ENCODE data around the gene MYO3B.
"Not testable (repeated sequence)": the region's sequence is repeated elsewhere in the genome, so short reads cannot be mapped to it uniquely, and the experiment has no call there.

Gene MYO3B

DNA sequence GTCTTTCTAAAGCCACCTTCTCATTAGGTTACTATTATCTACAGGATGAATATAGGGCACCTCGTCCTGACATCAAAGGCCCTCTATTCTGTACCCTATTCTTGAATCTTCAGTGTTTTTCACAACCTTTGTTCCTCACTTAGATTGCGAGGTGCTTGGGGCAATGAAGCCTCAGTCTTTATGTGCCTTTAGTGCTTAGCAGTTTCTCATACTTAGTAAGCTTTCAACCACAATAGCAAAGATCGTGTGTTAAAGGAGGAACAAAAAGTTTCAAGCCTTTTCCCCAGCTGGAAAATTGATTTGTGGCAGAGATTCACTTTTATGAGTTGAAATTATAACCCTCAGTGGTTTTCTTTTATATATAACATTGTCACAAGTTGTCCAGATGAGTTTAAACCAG lies 226.9 kb downstream of the MYO3B start:
- Mint-ChIP-seq H3K4me1 (ENCODE audit: low read depth) (peaks cover 6% of the 10 kb centered on the region), H3K36me3 (no peaks in the 10 kb centered on the region), H3K9me3 (ENCODE audit: low read depth) (no peaks in the 10 kb centered on the region), H3K27me3 (peaks cover 24% of the 10 kb centered on the region), H3K27ac (no peak overlapping the region), H3K4me3 (no peak overlapping the region)

DNA sequence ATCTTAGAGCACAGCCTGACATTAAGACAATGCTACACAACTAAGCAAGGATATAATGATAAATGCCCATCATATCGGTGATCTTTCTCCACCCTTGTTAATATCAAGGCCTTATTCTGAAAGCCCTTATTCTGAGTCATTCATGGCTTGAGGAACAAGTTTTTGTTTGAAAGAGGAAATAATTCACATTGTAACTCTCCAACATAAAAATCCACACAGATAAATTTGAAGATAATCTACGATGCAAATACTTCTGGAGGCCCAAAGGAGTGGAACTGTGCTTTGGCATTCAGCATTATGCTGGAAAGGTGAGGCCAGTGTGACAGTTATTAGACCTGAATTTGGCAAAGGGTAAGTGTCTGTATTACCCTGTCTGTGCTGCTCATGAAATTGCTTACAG lies 227.4 kb downstream of the MYO3B start:
- Mint-ChIP-seq H3K4me1 (ENCODE audit: low read depth) (peaks cover 6% of the 10 kb centered on the region), H3K27ac (no peak overlapping the region), H3K9me3 (ENCODE audit: low read depth) (no peaks in the 10 kb centered on the region), H3K4me3 (no peak overlapping the region), H3K36me3 (no peaks in the 10 kb centered on the region), H3K27me3 (peaks cover 24% of the 10 kb centered on the region)

DNA sequence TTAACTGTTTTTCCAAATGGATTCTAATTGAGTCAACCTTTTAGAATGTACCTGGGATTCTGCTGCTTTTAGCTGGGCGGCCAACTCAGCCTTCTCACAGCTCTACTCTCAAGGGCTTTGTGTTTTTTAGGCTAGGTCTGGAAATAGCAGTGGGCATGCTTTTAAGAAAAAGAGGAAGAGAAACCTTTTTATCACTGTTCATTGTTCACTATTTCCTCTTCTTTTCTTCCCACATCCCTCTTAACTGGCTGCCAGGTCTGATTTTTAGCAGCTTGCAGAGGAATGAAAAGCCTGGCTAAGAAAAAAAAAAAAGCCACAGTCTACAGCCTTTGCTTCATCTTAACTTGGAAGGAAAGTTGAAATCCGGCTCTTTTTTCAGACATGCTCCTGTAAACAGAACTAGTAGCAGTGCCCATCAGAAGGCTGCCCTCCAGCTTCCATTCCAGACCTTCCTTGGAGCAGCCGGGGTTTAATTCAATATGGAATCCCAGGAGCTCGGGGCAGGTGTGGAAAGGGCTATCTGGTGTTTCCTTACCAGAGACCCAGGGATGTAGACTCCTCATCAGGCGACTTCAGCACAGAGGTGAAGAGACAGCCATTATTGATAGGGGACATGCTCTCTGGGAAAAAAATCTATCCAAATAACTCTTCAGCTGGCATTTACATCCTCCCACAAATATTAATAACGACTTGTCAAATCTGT lies 230.7 kb downstream of the MYO3B start:
- Mint-ChIP-seq H3K27ac (no peak overlapping the region), H3K9me3 (ENCODE audit: low read depth) (no peaks in the 10 kb centered on the region), H3K36me3 (no peaks in the 10 kb centered on the region), H3K27me3 (peaks cover 22% of the 10 kb centered on the region), H3K4me1 (ENCODE audit: low read depth) (peaks cover 11% of the 10 kb centered on the region), H3K4me3 (no peak overlapping the region)

DNA sequence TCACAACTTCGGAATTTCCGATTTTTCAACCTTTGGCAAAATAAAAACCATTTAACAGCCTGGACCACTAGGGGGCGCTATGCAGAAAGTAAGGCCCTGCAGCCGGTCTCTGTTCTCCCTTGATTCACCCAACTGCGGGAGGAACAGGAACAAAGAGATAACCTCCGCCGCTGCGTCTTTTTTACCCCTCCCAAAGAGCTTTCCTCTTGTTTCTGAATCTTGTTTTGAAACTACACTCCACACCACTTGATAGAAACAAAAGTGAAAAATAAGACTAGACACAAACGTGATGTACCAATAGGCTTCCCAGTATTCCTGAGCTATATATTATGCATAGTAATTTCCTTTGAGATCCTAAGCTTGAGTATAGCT lies 231.2 kb downstream of the MYO3B start:
- Mint-ChIP-seq H3K27me3 (peaks cover 20% of the 10 kb centered on the region), H3K4me3 (peak overlapping the region; percentile 17), H3K9me3 (ENCODE audit: low read depth) (no peaks in the 10 kb centered on the region), H3K36me3 (no peaks in the 10 kb centered on the region), H3K27ac (no peak overlapping the region), H3K4me1 (ENCODE audit: low read depth) (peaks cover 11% of the 10 kb centered on the region)

DNA sequence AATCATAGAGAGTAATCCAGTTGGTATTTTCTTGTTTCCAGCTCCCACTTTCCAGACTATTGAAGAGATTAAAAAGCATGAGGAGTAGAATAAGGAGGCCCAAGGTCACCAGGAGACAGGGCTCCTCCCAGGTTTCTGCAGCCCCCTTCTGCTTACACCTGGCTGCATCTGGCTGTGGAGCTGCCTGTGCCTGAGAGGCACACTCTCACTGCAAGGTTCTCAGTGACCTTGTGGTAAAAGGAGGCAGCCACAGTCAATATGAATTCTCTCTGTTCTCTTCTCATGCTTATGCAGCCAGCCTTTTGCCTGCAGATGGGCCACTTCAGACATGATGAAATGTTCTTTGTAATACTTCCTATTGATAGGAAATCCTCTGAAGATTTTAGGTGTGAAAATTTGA lies 233.7 kb downstream of the MYO3B start:
- H3K27me3 Mint-ChIP-seq: peaks cover 14% of the 10 kb centered on the region
- peaks cover 3% of the 10 kb centered on the region for H3K36me3 Mint-ChIP-seq
- H3K4me1 Mint-ChIP-seq (ENCODE audit: low read depth): peaks cover 11% of the 10 kb centered on the region
- H3K9me3 Mint-ChIP-seq (ENCODE audit: low read depth): no peaks in the 10 kb centered on the region
- no peak overlapping the region for H3K27ac Mint-ChIP-seq
- H3K4me3 Mint-ChIP-seq: no peak overlapping the region

DNA sequence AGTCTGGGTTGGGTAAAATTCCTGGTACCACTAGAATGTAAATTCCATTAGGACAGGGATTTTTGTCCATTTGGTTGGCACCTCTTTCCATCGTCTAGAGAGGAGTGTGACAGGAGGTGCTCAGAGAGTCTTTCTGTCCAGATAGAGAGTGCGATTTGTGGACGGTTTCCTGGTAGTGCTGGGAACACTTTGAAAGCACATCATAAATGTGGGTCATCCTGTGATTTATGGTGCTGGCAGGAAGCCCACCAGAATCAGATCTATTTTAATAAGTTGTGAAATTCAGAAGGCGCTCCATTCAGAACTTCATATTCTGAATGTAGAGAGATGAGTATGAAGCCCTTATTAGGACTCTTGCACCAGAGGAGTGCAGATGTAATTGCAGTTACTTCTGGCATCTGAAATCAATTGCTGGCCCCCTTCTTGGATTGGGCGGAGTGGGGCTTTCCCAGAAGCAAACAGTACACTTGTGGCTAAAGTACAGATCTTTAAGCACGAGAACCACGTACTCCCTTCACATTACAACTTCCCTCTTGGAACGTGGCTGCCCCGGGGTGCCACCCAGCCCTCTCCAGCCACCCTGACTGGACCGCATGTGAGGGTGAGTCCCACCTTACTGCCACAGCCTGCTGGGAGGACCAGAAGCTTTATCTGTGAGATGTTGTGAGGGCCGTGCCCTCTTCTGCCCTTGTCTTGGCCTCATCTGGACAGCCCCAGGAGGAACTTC lies 243.2 kb downstream of the MYO3B start:
- no peaks in the 10 kb centered on the region for H3K4me1 Mint-ChIP-seq (ENCODE audit: low read depth)
- no peaks in the 10 kb centered on the region for H3K36me3 Mint-ChIP-seq
- no peak overlapping the region for H3K27ac Mint-ChIP-seq
- H3K9me3 Mint-ChIP-seq (ENCODE audit: low read depth): no peaks in the 10 kb centered on the region
- no peak overlapping the region for H3K4me3 Mint-ChIP-seq
- H3K27me3 Mint-ChIP-seq: peaks cover 10% of the 10 kb centered on the region

DNA sequence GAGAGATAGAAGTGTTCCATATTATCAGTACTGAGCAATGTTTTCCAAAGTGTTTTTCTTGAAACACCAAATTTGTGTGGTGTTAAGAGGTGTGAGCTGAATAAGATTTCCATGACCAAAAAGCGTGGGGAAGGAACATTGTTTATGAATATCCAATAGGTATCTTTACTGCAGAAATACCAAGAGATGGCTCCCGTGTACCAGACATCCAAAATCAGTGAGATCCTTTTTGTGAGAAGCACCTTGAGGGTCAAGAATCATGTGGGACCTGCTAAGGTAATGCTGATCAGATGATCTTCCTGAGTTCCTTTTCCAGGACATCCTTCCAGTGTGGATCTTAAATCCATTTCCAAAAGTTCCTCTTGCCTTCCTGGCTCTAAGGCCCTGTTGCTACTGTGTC lies 246.0 kb downstream of the MYO3B start:
- Mint-ChIP-seq H3K9me3 (ENCODE audit: low read depth) (no peaks in the 10 kb centered on the region), H3K4me1 (ENCODE audit: low read depth) (no peaks in the 10 kb centered on the region), H3K4me3 (no peak overlapping the region), H3K27ac (no peak overlapping the region), H3K36me3 (no peaks in the 10 kb centered on the region), H3K27me3 (peaks cover 7% of the 10 kb centered on the region)

DNA sequence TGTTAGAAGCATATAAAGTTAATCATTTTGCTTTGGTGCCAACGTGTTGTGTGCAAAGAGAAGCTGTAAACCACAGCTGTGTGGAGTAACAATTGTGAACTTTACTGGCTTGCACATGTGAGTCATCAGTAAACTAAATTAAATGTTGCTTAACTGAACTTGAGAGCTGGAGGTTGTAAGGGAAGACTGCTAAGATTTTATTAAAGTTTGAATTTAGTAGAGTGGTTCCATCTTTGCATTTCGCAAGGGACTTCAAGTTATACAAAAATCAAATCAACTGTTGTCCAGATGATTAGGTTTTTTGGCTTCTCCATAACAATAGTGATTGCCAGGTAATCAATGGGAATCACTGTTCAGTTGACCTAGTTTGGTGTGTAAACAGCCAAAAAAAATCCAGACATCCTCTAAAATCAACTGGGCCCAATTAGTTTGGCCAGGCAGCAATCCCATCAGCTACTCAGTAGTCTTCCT lies 247.4 kb downstream of the MYO3B start:
- Mint-ChIP-seq H3K27ac (no peak overlapping the region), H3K4me3 (no peak overlapping the region), H3K27me3 (peaks cover 7% of the 10 kb centered on the region), H3K36me3 (no peaks in the 10 kb centered on the region), H3K9me3 (ENCODE audit: low read depth) (no peaks in the 10 kb centered on the region), H3K4me1 (ENCODE audit: low read depth) (no peaks in the 10 kb centered on the region)

DNA sequence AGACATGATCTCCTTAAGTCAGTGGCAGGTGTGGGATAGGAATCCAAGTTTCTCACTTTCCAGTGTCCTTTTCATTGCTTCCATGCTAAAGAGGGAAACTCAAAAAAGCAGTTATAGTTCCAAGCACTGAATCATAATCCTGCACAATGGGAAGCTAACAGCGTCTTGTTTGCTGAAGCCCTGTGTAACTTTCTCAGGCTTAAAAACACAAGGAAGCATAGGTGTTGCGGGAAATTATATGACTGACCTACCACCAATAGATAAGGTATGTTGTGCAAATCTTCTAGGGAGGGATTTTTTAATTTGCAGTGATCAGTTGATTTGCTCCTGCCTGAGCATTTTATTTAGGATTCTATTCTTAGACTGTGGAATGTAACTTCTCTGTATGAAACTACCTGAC lies 250.9 kb downstream of the MYO3B start:
- H3K4me3 Mint-ChIP-seq: no peak overlapping the region
- H3K4me1 Mint-ChIP-seq (ENCODE audit: low read depth): no peaks in the 10 kb centered on the region
- H3K36me3 Mint-ChIP-seq: no peaks in the 10 kb centered on the region
- H3K27ac Mint-ChIP-seq: no peak overlapping the region
- peaks cover 4% of the 10 kb centered on the region for H3K27me3 Mint-ChIP-seq
- H3K9me3 Mint-ChIP-seq (ENCODE audit: low read depth): no peaks in the 10 kb centered on the region

DNA sequence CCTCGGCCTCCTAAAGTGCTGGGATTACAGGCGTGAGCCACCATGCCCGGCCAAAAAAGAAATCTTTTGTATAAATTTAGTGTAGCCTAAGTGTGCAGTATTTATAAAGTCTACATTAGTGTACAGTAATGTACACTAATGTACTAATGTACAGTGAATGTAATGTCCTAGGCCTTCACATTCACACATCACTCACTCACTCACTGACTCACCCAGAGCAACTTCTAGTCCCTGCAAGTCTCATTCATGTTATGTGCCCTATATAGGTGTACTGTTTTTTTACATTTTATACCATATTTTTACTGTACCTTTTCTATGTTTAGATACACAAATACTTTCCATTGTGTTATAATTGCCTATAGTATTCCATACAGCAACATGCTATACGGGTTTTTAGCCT lies 254.9 kb downstream of the MYO3B start:
- peaks cover 4% of the 10 kb centered on the region for H3K27me3 Mint-ChIP-seq
- H3K9me3 Mint-ChIP-seq (ENCODE audit: low read depth): no peaks in the 10 kb centered on the region
- no peaks in the 10 kb centered on the region for H3K36me3 Mint-ChIP-seq
- no peak overlapping the region for H3K27ac Mint-ChIP-seq
- no peak overlapping the region for H3K4me3 Mint-ChIP-seq
- H3K4me1 Mint-ChIP-seq (ENCODE audit: low read depth): peaks cover 21% of the 10 kb centered on the region

DNA sequence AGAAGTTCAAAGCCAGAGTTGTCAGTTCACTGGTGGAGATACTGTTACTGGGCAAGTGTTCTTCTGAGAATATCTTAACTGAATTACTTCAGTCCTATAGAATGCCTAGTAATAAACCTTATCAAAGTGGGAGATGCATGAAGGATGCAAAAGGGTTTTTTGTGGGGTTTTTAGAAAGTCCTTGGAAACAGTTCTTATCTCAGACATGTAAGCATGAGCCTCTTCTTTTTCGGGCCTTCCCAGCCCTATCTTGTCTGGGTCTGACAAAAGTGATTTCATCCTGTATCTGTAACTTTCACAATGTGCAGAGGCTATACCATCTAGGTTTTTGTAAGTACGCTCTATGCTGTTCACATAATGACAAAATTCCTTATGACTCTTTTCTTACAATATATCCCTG lies 255.5 kb downstream of the MYO3B start:
- H3K36me3 Mint-ChIP-seq: no peaks in the 10 kb centered on the region
- peaks cover 21% of the 10 kb centered on the region for H3K4me1 Mint-ChIP-seq (ENCODE audit: low read depth)
- no peaks in the 10 kb centered on the region for H3K9me3 Mint-ChIP-seq (ENCODE audit: low read depth)
- H3K27me3 Mint-ChIP-seq: peaks cover 5% of the 10 kb centered on the region
- no peak overlapping the region for H3K4me3 Mint-ChIP-seq
- H3K27ac Mint-ChIP-seq: no peak overlapping the region

DNA sequence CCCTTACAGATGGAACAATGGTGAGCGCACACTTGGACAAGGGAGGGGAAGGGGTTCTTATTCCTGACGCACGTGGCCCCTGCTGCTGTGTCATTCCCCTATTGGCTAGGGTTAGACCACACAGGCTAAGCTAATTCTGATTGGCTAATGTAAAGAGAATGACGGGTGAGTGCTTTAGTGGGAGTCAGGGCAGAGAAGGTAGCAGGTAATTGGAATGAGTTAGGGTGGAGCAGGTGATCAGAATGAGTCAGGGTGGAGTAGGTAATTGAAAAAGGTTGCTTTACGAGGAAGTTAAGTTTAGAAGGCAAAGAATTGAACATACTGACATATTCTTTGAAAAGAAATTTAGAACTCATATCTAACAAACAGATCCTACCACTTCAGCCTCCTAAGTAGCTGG lies 256.4 kb downstream of the MYO3B start:
- not testable (repeated sequence) for H3K27me3 Mint-ChIP-seq; H3K9me3 Mint-ChIP-seq (ENCODE audit: low read depth); H3K4me3 Mint-ChIP-seq; H3K36me3 Mint-ChIP-seq; H3K27ac Mint-ChIP-seq
- H3K4me1 Mint-ChIP-seq (ENCODE audit: low read depth): peaks cover 21% of the 10 kb centered on the region

DNA sequence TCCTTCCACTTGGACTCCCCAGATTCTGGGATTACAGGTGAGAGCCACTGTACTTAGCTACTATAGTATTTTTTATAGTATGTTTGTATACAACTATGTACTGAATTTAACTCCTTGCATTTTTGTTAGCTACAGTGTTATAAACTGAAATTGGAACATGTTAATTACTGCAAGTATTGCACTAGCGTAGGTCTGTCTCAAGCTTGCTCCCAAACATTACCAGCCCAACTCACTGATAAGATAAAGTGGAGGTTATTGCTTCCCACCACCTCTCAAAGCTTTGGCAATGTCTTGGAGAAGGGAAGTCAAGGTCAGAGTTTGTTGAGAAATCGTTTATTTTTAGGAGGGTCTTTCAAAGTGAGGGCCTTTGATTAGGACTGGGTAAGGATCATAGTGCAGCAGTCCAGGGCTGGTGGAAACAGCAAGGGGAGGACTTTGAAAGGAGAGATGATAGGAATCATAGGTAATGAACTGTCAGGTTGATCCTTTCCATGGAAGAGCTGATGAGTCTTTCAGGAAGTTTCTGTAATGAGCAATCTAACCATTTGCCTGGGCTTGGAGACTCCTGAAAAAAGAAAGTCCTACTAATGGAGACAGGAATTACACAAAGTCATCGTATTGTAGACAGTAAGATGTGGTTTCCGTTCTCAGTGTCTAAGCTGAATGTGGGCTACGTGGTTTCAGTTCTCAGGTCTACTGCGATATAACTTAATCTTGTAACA lies 257.1 kb downstream of the MYO3B start:
- H3K4me3 Mint-ChIP-seq: peak overlapping the region; percentile 62
- H3K9me3 Mint-ChIP-seq (ENCODE audit: low read depth): no peaks in the 10 kb centered on the region

DNA sequence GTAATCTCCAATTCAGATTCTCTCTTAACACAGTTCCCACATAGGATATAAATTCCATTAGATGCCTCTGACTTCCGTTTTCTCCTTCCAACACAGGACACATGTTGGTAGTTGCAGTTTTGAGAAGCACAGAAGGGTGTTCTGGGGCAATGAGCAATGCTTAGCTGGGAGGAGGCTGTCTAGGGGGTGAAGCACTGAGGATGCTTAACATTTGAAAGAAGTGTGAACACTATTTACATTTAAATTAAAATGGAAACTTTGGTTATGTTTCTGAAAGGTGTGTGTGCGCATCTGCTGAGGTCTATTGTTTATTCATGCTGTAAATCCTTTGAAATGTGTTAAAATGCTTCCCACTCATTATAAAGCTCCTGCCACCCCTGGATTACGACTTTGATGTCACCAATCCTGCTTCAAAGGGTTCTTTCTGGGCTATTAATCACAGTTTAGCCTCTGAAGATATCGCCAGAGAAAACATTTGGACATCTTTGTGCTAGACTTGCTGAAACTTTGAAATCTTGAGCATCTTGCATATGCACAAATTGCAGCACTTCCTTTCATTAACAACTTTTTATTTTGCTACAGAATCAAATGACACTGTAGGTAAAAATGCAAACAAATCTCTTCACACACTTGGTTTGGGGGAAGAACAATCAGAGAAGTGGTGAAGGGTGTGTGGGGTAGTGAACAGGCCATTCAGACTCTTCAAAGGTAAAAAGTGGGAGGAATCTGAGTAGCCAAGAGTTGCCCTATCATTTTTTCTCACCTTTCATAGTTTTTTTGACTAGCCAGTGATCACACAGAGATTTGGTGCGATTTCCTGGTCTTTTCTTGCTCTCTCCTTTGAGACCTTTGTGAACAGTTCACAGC lies 258.4 kb downstream of the MYO3B start:
- Mint-ChIP-seq H3K4me1 (ENCODE audit: low read depth) (peaks cover 21% of the 10 kb centered on the region), H3K36me3 (no peaks in the 10 kb centered on the region), H3K27ac (no peak overlapping the region), H3K4me3 (no peak overlapping the region), H3K27me3 (peaks cover 7% of the 10 kb centered on the region), H3K9me3 (ENCODE audit: low read depth) (no peaks in the 10 kb centered on the region)

More for the DNA sequence above, 257.1 kb downstream of the MYO3B start:
- Mint-ChIP-seq H3K36me3 (no peaks in the 10 kb centered on the region), H3K27ac (no peak overlapping the region), H3K4me1 (ENCODE audit: low read depth) (peaks cover 21% of the 10 kb centered on the region), H3K27me3 (peaks cover 6% of the 10 kb centered on the region)
